GM20000 (cell line): ENCODE results near the gene TIFAB.

Experiments
- DNase-seq: peaks from one replicate; pipeline ENCODE4 v3.0.0; 2012; ENCODE audit warnings: low spot score
- TF ChIP-seq, protein P1 (sequence below): IDR thresholded peaks from 2 replicates; pipeline ENCODE4 v1.5.1; 2012; ENCODE audit warnings: mild to moderate bottlenecking, control low read depth; ENCODE audit errors: extremely low read depth, missing control alignments

Gene TIFAB

DNA sequence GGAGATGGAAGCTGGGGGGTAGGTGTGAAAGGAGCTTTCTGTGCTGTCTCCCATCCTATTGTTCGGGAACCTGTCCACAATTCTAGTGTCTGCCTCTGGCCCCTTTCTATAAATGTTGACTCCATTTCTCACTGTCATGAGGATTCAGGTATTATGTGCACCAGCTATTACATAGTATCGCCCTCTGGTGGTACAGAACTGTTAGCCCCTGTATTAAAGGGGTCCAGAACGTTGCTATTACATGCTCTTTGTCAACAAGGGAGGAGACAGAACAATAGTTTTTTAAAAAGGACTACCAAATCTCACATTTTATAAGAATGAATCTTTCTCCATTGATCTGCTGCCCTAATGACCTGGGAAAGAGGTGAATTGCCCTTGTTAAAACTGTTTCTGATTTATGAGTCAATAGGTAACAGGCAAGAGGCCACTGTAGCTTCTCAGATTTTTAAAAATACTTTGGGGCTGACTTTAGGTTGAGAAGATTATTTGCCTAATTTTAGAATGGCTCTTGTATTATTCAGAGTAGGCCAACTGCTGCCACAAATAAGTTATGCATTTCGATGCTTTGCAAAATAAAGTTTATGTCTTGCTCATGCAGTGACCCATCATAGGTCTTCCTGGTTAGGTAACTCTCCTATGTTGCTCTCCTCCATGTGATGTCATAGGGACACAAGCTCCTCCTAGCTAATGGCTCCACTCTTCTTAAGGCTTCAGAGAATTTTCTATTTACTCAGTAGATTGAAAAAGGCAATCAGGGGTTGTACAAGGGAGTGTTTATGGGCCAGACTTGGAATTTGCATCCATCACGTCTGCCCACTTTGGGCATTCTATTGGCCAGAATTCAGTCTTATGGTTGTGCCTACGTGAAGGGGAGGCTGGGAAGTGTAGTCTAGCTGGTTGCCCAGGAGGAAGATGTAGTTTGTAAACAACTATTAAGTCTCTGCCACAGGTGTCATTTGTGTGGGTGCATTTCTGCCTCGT, 25.8 kb downstream of the TIFAB start:
- TF ChIP-seq, protein P1, sequence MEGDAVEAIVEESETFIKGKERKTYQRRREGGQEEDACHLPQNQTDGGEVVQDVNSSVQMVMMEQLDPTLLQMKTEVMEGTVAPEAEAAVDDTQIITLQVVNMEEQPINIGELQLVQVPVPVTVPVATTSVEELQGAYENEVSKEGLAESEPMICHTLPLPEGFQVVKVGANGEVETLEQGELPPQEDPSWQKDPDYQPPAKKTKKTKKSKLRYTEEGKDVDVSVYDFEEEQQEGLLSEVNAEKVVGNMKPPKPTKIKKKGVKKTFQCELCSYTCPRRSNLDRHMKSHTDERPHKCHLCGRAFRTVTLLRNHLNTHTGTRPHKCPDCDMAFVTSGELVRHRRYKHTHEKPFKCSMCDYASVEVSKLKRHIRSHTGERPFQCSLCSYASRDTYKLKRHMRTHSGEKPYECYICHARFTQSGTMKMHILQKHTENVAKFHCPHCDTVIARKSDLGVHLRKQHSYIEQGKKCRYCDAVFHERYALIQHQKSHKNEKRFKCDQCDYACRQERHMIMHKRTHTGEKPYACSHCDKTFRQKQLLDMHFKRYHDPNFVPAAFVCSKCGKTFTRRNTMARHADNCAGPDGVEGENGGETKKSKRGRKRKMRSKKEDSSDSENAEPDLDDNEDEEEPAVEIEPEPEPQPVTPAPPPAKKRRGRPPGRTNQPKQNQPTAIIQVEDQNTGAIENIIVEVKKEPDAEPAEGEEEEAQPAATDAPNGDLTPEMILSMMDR, result peak; percentile 66
- DNase-seq, result peak; percentile 71

DNA sequence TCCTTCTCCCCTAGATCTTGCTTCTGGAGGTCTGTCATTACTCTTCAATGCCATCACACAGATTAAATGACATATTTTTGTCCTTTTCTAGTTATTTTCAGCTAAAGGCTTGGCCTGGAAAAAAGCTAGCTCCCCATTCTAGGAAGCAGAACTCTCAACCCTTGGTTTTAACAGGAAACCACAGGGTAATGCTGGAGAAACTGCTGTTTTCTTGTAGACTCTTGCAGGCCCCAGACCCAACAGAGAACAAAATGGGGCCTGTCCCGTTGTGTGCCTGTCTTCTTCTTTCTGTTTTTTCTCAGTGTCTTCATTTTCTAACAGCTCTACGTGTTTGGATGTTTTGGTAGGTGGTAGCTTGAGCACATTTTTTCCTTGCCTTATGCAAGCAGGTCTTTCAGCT, 26.5 kb downstream of the TIFAB start:
- TF ChIP-seq, protein P1, result no peak

DNA sequence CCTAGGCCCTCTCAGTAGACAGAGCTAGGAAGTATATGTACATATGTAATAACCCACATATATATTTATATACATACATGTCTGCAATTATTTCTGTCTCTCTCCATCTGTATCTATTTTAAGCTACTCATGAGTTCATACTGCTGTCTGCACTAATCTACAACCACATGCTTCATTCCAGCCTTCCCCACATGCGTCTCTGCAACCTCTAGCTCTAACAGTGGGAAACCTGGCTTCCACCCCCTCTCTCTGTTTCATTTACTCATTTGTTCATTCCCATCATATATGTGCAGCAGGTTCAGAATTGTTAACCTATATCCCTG, 28.3 kb downstream of the TIFAB start:
- no peak for DNase-seq
- TF ChIP-seq, protein P1, result no peak

More for the DNA sequence above, 26.5 kb downstream of the TIFAB start:
- no peak for DNase-seq

DNA sequence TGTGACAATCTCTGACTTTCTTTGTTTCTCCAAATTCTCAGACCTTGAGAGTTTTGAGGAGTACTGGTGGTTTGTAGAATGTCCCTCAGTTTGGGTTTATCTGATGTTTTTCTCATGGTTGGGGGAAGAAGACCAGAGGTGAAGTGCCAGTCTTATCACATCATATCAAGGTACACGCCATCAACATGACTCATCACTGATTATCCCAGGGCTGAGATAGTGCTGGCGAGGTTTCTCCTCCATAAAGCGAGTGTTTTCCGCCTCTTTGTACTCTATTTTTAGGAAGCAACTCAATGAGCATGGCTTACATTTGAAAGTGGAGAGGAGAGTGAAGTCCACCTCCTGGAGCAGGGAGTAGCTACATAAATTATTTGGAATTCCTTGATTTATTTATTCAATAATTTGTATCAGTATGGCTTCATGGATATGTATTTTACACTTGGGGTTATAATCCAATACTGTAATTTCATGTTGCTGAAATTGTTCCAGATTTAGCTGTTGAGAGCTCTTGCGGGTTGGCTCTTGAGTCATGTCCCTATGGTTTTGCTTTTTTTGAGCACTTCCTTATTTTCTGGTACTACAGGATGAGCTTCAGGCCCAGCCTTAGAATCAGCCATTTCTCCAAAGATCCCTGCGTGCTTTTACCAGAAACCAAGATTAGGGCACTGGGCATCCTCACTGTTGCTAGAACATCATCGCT, 28.9 kb downstream of the TIFAB start:
- DNase-seq, result no peak
- TF ChIP-seq, protein P1, result no peak

DNA sequence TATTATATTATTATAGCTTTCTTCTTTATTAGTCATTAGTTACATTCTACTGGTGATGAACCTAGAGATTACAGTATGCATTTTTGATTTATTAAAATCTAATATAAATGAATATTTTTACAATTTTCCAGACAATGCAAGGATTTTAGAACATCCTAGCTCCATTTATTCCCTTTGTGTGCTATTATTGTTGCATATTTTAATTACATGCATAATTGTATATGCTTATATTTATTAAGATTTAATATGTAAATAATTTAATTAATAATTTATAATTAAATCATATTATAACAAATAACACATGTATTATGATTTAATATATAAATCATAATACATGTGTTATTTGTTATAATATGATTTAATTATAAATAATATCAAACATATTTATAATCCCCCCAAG, 29.7 kb downstream of the TIFAB start:
- no peak for DNase-seq
- TF ChIP-seq, protein P1, result no peak

DNA sequence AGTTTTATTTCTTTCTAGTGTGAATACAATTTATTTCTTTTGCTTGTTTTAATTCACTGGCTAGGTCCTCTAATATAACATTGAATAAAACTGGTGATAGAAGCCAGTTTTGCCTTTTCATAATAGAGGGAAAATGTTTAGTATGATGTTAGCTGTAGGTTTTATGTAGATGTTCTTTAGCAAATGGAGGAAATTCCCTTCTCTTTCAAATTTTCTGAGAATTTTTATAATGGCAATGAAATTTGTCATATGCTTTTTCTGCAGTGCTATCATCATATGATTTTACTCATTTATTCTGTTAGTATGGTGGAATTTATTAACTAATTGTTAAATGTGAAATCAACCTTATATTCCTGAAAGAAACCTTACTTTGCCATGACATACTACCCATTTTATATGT, 35.1 kb downstream of the TIFAB start:
- DNase-seq, result no peak
- TF ChIP-seq, protein P1, result no peak

DNA sequence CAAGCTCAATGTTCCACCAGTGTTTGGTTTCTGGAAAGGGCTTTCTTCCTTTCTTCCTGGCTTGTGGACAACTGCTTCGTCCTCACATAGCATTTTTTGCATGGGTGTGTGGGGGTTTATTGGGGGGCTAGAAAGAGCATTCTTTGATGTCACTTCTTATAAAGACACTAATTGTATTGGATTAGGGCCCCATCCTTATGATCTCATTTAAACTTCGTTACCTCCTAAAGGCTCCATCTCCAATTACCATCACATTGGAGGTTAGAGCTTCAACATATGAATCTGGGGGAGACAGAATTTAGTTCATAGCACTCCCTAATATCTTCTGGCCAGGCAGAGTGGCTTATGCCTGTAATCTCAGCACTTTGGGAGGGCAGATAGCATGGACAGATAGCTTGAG, 47.1 kb downstream of the TIFAB start:
- TF ChIP-seq, protein P1, result no peak
- DNase-seq, result no peak
